Ascending aorta (tissue), 2 donors: Measurements from ENCODE around the gene RGS7. TPM values are rescaled to one million over a fixed set of nuclear protein-coding genes. Genes with fewer than 3 reads are reported as not detected.
"Not testable (repeated sequence)": the region's sequence is repeated elsewhere in the genome, so short reads cannot be mapped to it uniquely, and the experiment has no call there.

ENCODE experiments used
- DNase-seq, 2 donors: peaks; one replicate each; pipeline ENCODE4 v3.0.0-alpha.2; 2019; ENCODE audit warnings: low spot score in 2 of 2
- H3K27ac ChIP-seq, 2 donors: fragments of 200-600 bp; sonication (generic); one replicate each; pipeline ENCODE4 v1.5.1; 2016 to 2017; ENCODE audit warnings: mild to moderate bottlenecking in 1 of 2
- H3K27me3 ChIP-seq: fragments of 200-600 bp; sonication (generic); one replicate; pipeline ENCODE4 v1.5.1; 2017
- H3K36me3 ChIP-seq, 2 donors: fragments of 200-600 bp; sonication (generic); one replicate each; pipeline ENCODE4 v1.5.1; 2016
- H3K4me1 ChIP-seq, 2 donors: fragments of 200-600 bp; sonication (generic); one replicate each; pipeline ENCODE4 v1.5.1; 2016 to 2017; ENCODE audit warnings: mild to moderate bottlenecking in 1 of 2
- H3K4me3 ChIP-seq, 2 donors: fragments of 200-600 bp; sonication (generic); one replicate each; pipeline ENCODE4 v1.5.1; 2016 to 2017; ENCODE audit warnings: mild to moderate bottlenecking in 1 of 2
- H3K9me3 ChIP-seq, 2 donors: fragments of 200-600 bp; sonication (generic); one replicate each; pipeline ENCODE4 v1.5.1; 2016
- intact Hi-C: fragments of 100-400 bp; cut with DNase I; formaldehyde crosslinking; loops from one replicate; pipeline ENCODE4 v1.15.1; 2023
- total RNA-seq: library from RNA; depleted of rRNA; stranded (reverse); fragments of >200 nt; gene quantifications from one replicate; pipeline ENCODE4 v1.1.0, GENCODE V29; 2016
- TF ChIP-seq, protein P1 (sequence below), 3 experiments: fragments of 200-600 bp in 2 of 3; fragments of 450-650 bp in 1 of 3; sonication (generic) in 2 of 3; IDR thresholded peaks; one replicate each; pipeline ENCODE4 v1.5.1; 2016 to 2019; ENCODE audit warnings: antibody characterized with exemption in 3 of 3, mild to moderate bottlenecking in 1 of 3, moderate library complexity in 1 of 3

RGS7 gene
- total RNA-seq, 1 donor from 2014 or later, result not detected

DNA sequence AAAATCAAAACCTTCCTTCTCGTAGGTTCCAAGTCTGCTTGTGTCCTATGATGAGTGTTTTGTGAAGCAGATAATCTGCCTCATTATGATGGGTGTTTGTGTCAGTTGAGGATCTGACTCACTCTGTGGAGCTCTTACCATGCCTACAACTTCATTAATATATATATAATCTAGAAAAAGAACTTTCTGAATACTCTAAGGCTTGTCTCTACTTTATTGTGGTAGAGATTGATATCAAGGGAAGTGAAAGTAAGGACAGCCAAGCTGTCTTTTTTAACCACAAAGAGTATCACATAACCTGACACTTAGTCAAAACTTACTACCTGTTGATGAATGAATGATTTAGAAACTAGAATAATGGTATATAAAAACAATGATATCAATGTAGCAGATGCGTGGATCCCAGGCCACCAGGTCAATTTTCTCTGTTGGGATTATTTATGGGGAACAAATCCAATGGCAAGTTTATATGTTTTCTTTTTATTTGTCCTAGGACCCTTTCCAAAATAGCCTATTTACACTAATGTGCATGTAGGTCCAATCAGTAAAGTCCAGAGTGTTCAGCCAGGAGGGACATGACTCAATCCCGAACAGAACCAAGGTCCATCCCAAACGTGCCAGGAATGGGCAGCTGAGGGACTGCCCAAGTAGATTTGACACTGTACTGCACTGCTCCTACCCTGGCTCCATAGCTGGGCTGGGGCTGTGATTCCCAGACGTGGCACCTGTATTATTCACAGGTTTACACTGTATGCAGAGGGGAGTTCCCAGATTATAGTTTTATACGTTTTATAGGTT lies 562.8 kb downstream of the RGS7 start:
- Histone ChIP-seq H3K27ac (no peak overlapping the region), H3K9me3 (no peaks in the 10 kb centered on the region), H3K27me3 (no peaks in the 10 kb centered on the region), H3K4me1 (no peaks in the 10 kb centered on the region), H3K4me3 (no peak overlapping the region), H3K36me3 (no peaks in the 10 kb centered on the region)
- TF ChIP-seq, protein P1, sequence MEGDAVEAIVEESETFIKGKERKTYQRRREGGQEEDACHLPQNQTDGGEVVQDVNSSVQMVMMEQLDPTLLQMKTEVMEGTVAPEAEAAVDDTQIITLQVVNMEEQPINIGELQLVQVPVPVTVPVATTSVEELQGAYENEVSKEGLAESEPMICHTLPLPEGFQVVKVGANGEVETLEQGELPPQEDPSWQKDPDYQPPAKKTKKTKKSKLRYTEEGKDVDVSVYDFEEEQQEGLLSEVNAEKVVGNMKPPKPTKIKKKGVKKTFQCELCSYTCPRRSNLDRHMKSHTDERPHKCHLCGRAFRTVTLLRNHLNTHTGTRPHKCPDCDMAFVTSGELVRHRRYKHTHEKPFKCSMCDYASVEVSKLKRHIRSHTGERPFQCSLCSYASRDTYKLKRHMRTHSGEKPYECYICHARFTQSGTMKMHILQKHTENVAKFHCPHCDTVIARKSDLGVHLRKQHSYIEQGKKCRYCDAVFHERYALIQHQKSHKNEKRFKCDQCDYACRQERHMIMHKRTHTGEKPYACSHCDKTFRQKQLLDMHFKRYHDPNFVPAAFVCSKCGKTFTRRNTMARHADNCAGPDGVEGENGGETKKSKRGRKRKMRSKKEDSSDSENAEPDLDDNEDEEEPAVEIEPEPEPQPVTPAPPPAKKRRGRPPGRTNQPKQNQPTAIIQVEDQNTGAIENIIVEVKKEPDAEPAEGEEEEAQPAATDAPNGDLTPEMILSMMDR (IDR thresholded peaks at IDR 0.05), result no peak
- DNase-seq, result no peak
- intact Hi-C loops, result no loop called here

DNA sequence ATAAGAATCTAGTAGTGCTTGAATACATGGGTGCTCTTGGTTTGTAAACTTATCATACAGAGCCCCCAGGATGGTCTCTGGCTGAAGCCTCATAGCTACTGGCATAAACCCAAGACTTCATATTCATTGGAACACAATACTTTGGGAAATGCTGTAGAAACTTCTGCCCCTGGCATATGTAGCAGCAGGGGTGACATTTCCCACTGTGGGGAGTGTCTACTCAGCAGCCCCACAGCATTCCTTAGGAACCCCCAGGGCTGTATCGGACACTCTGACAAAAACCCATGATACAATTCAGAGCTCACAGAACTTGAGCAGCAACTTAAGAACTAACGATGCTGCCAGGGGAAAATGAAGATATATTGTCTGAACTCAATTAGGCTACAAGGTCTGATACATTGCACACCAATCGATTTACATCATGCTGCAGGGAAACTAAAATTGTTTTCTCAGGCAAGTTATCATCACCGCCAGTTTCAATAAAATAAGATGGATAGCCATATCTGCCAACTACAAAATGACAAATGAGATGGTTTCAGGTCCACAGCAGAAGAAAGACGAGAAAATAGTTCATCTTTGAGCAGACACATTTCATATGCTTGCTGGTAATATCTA lies 564.0 kb downstream of the RGS7 start:
- no peak for DNase-seq
- no peak overlapping the region for H3K4me3 ChIP-seq
- no peaks in the 10 kb centered on the region for H3K27me3 ChIP-seq
- TF ChIP-seq, protein P1 (IDR thresholded peaks at IDR 0.05), result no peak
- intact Hi-C loops, result no loop called here
- H3K27ac ChIP-seq, result no peak overlapping the region
- H3K36me3 ChIP-seq, result no peaks in the 10 kb centered on the region
- no peaks in the 10 kb centered on the region for H3K9me3 ChIP-seq
- H3K4me1 ChIP-seq, result no peaks in the 10 kb centered on the region

DNA sequence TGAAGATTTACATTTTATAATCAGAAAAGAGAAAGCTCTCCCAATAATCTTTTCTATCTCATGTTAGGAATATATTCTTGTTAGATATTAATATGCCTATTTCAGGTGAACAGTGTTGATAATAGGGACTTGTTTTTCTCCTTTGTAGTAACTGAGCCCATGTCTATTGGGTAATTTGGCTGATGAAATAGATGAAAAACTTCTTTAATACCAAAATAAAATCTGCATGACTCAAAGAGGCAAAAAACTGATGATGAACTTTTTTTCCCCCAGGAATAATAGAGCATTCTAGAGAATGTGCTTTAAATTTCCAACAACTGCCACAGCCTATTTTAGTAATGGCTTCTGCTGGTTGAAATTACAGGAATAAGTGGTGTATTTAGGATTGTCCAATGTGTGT lies 566.1 kb downstream of the RGS7 start:
- Histone ChIP-seq H3K27ac (no peak overlapping the region), H3K4me1 (no peaks in the 10 kb centered on the region), H3K4me3 (no peak overlapping the region), H3K36me3 (no peaks in the 10 kb centered on the region), H3K9me3 (no peaks in the 10 kb centered on the region), H3K27me3 (no peaks in the 10 kb centered on the region)
- TF ChIP-seq, protein P1 (IDR thresholded peaks at IDR 0.05), result no peak
- intact Hi-C loops, result no loop called here
- no peak for DNase-seq

DNA sequence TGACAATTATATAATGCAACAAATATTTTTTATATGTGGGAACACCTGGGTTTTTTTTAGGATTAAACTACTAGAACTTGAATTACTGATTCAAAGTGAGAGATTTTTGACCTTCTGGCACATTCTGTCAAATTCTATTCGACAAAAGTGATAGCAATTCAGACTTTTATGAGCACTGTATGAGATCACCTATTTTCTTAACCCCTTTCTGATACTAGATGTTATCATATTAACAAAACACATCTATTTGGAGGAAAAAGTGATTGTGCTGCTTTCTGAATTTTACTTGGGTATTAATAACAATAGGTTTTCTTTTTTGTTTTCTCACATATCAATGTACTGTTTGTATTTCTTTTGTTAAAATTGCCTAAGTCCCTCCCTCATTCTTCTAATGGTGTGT lies 570.1 kb downstream of the RGS7 start:
- Histone ChIP-seq H3K4me1 (no peaks in the 10 kb centered on the region), H3K9me3 (no peaks in the 10 kb centered on the region), H3K4me3 (no peak overlapping the region), H3K36me3 (no peaks in the 10 kb centered on the region), H3K27me3 (no peaks in the 10 kb centered on the region), H3K27ac (no peak overlapping the region)
- DNase-seq, result no peak
- intact Hi-C loops, result no loop called here
- TF ChIP-seq, protein P1 (IDR thresholded peaks at IDR 0.05), result no peak

DNA sequence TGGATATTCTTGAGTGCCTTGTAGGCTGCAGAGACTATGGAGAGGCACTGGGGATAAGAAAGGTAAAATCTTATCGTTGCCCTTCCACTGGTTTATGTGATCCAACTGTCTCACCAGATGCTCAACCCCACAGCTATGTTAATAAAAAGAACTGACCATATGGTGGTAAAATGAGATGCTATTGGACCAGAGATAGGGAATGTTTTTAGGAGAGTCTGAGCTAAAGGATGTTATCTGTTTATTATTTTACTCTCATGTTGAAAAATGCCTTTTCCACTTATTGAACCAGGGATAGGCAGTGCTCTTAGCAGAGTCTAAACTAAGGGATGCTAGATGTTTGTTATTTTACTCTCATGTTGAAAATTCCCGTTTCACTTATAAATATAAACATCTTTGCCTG lies 572.2 kb downstream of the RGS7 start:
- Histone ChIP-seq H3K36me3 (no peaks in the 10 kb centered on the region), H3K9me3 (no peaks in the 10 kb centered on the region), H3K27me3 (no peaks in the 10 kb centered on the region), H3K4me1 (no peaks in the 10 kb centered on the region), H3K27ac (no peak overlapping the region), H3K4me3 (no peak overlapping the region)
- intact Hi-C loops, result no loop called here
- TF ChIP-seq, protein P1 (IDR thresholded peaks at IDR 0.05), result no peak
- DNase-seq, result no peak

DNA sequence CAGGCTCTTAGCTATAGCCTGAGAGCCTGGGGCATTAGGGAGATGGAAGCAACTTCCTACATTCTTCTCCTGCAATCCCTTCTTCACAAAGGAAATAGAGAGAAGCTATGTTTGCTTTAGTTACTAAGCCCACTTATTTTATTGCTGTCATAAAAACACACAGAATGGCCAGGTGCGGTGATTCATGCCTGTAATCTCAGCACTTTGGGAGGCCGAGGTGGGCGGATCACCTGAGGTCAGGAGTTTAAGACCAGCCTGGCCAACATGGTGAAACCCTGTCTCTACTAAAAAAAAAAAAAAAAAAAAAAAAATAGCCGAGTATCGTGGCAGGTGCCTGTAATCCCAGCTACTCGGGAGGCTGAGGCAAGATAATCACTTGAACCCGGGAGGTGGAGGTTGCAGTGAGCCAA lies 573.3 kb downstream of the RGS7 start:
- H3K4me3 ChIP-seq, intact Hi-C loops, DNase-seq, H3K36me3 ChIP-seq, H3K27ac ChIP-seq, H3K27me3 ChIP-seq, H3K4me1 ChIP-seq, H3K9me3 ChIP-seq: not testable (repeated sequence)
